GM18951 (cell line): ENCODE data around the gene ITGB2.

ENCODE experiments used
- POLR2A ChIP-seq: IDR thresholded peaks from 4 replicates; pipeline ENCODE4 v1.6.1; 2011; ENCODE audit warnings: mild to moderate bottlenecking; ENCODE audit not compliant: insufficient read length, insufficient read depth; ENCODE audit errors: extremely low read depth
- in situ Hi-C: fragments of 300-500 bp; cut with MboI; formaldehyde crosslinking; loops from one replicate; pipeline ENCODE4 v1.12.0; 2022; ENCODE audit warnings: low sequenced_read_pairs, mixed read lengths, inconsistent platforms; ENCODE audit not compliant: unreplicated experiment

The ITGB2 gene

GRCh38 chr21:44904141-44904923 lies 16.4 kb downstream of the ITGB2 start:
- TF ChIP-seq POLR2A: no peak
- in situ Hi-C loops: no loop called here

GRCh38 chr21:44903689-44904088 lies 17.0 kb downstream of the ITGB2 start:
- TF ChIP-seq POLR2A: no peak
- in situ Hi-C loops: no loop called here

- in situ Hi-C loops: no loop called here
- TF ChIP-seq POLR2A: no peak
These were observed 17.5 kb downstream of the ITGB2 start for GRCh38 chr21:44903050-44903685.

- TF ChIP-seq POLR2A: no peak
- in situ Hi-C loops: no loop called here
These were observed 18.2 kb downstream of the ITGB2 start for GRCh38 chr21:44902268-44903049.

GRCh38 chr21:44901391-44902074 lies 19.2 kb downstream of the ITGB2 start:
- in situ Hi-C loops: no loop called here
- TF ChIP-seq POLR2A: no peak

GRCh38 chr21:44900559-44901251 lies 20.0 kb downstream of the ITGB2 start:
- in situ Hi-C loops: no loop called here
- TF ChIP-seq POLR2A: no peak

GRCh38 chr21:44899768-44900558 lies 20.7 kb downstream of the ITGB2 start:
- in situ Hi-C loops: no loop called here
- TF ChIP-seq POLR2A: no peak

- in situ Hi-C loops: no loop called here
- TF ChIP-seq POLR2A: no peak
These were observed 21.6 kb downstream of the ITGB2 start for GRCh38 chr21:44898851-44899767.

GRCh38 chr21:44898011-44898488 lies 22.6 kb downstream of the ITGB2 start:
- in situ Hi-C loops: no loop called here
- TF ChIP-seq POLR2A: no peak

GRCh38 chr21:44897326-44898010 lies 23.2 kb downstream of the ITGB2 start:
- TF ChIP-seq POLR2A: no peak
- in situ Hi-C loops: no loop called here
